Activated naive CD8-positive, alpha-beta T cell treated with anti-CD3 and anti-CD28 coated beads, Interleukin-2, amount 50 U/mL, for 16 hours (primary cell): ENCODE results near the gene POFUT2.

ENCODE experiments used
- DNase-seq: peaks from one replicate; pipeline ENCODE4 v3.0.0-alpha.2; 2020; ENCODE audit warnings: low read depth, low spot score

POFUT2 gene

GRCh38 chr21:45297869-45298268, 10.2 kb upstream of the POFUT2 start:
- DNase-seq, result no peak

GRCh38 chr21:45297329-45297728, 9.6 kb upstream of the POFUT2 start:
- DNase-seq, result no peak

- DNase-seq, result no peak
Observed at GRCh38 chr21:45296638-45297037, 8.9 kb upstream of the POFUT2 start.

- no peak for DNase-seq
Observed at GRCh38 chr21:45295576-45296365, 8.1 kb upstream of the POFUT2 start.

GRCh38 chr21:45294509-45295291, 7.0 kb upstream of the POFUT2 start:
- DNase-seq, result no peak

GRCh38 chr21:45293726-45294401, 6.2 kb upstream of the POFUT2 start:
- no peak for DNase-seq

GRCh38 chr21:45293220-45293725, 5.6 kb upstream of the POFUT2 start:
- DNase-seq, result no peak

- peak; percentile 58 for DNase-seq
Observed at GRCh38 chr21:45292399-45293219, 4.9 kb upstream of the POFUT2 start.

GRCh38 chr21:45291613-45292398, 4.1 kb upstream of the POFUT2 start:
- DNase-seq, result no peak

- DNase-seq, result no peak
Observed at GRCh38 chr21:45290948-45291612, 3.4 kb upstream of the POFUT2 start.

GRCh38 chr21:45289655-45290515, 2.2 kb upstream of the POFUT2 start:
- DNase-seq, result no peak

- no peak for DNase-seq
Observed at GRCh38 chr21:45289134-45289533, 1.4 kb upstream of the POFUT2 start.

- no peak for DNase-seq
Observed at GRCh38 chr21:45288441-45288841, 746 bp upstream of the POFUT2 start.

GRCh38 chr21:45286671-45287437, 841 bp downstream of the POFUT2 start:
- DNase-seq, result no peak

GRCh38 chr21:45285266-45285931, 2.3 kb downstream of the POFUT2 start:
- no peak for DNase-seq

- DNase-seq, result no peak
Observed at GRCh38 chr21:45284456-45284741, 3.3 kb downstream of the POFUT2 start.

- DNase-seq, result no peak
Observed at GRCh38 chr21:45283611-45284455, 3.9 kb downstream of the POFUT2 start.
